HG02623 (cell line): Measurements from ENCODE around the gene TMEM108.
A peak's percentile ranks its signal among the peaks of the same experiment; 100 is the strongest.

Experiments used
- ATAC-seq: cut with Tn5 transposase; IDR thresholded peaks from one replicate; pipeline ENCODE4 v1.9.1; 2021; ENCODE audit warnings: moderate library complexity; ENCODE audit not compliant: unreplicated experiment

TMEM108 gene

DNA sequence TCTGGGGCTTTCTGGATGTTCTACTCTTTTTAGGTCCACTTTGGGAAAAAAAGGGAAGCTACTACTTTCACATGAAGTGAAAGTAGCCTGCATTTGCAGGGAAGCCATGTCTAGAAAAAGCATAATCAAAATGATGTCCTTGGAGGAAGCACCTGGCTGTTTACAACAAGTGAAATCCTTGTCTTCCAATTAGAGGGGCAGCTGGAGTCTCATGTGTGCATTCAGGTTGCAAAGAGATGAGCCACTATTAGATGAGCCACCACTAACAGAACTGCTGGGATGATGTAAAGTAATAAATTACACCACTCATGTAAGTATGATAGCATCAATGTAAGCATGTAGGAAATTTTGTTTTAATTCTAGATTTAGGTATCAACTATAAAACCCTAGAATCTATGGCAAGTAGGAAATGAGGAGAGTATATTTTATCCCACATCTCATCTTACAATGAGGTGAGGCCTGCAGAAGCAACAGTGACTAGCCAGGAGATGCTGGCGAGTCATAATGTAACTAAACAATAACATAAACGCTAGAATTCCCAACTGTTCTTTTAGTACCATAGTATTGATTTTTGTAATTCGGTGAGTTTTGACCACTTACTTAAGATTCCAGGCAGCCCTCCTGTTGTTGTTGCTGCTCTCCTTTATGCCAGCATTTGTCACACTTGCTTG lies 75.9 kb downstream of the TMEM108 start:
- ATAC-seq: no peak

- ATAC-seq: no peak
Measured at GRCh38 chr3:133115176-133115575, 77.0 kb downstream of the TMEM108 start.

DNA sequence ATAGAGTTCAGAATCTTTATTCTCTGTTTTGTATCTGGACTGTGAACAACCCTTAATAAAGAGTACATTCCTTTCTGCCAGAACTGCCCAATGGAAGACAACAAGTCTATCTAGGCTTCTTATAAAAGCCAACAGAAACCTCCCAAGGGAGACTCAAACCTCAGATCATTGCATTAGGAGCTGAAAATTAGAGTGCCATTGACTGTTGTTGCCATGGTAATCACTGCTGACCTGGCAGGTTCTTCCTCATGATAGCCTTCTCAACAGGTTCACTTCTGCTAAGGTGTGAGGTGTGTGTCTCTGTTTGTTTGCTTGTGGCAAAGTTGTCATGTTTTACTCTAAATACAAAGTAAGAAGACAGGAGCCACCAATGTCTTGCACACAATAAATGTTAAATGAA lies 79.2 kb downstream of the TMEM108 start:
- ATAC-seq: no peak

GRCh38 chr3:133119176-133119575 lies 81.0 kb downstream of the TMEM108 start:
- ATAC-seq: no peak

GRCh38 chr3:133121450-133121849 lies 83.3 kb downstream of the TMEM108 start:
- no peak for ATAC-seq

DNA sequence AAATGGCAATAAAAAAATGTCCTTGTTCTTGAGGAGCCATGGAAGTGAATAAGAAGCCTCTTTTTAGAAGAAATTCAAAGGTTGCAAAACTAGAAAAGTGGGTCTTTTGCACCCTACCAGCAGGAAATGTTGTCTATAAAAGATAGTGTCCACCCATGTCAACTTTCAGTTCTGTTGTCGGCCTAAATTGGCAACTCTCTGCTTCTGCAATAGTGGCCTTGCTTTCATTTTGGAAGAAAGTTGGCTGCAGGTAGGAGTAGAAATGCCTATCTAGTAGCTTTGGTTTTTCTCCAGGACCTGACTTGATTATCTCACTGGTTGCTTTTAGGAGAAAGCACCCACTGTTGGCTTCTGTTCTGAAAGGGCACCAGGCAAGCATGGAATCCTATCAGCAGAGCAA lies 85.4 kb downstream of the TMEM108 start:
- no peak for ATAC-seq

GRCh38 chr3:133124511-133124910 lies 86.3 kb downstream of the TMEM108 start:
- ATAC-seq: no peak

DNA sequence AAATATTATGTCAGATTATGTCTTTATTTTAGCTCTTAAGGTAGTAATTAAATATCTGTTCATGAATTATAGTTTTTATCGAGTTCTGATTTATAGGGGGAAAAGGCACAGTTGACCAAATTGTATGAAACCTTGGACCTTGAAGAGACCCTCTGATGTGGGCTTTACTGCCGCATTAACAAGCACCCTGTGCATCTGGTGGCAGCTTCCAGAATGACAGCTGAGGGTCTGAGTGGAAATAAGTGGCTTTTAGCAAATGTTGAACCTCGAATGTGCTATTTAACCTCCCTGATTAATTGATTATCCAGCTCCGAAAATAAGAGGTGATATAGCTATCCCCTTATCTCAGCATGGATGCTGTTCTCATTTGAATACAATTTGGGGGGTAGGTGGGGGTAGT lies 87.0 kb downstream of the TMEM108 start:
- ATAC-seq: no peak

- no peak for ATAC-seq
Measured at GRCh38 chr3:133125802-133126201, 87.6 kb downstream of the TMEM108 start.

- ATAC-seq: no peak
Measured at GRCh38 chr3:133127381-133127780, 89.2 kb downstream of the TMEM108 start.

- ATAC-seq: no peak
Measured at GRCh38 chr3:133130168-133130567, 92.0 kb downstream of the TMEM108 start.

DNA sequence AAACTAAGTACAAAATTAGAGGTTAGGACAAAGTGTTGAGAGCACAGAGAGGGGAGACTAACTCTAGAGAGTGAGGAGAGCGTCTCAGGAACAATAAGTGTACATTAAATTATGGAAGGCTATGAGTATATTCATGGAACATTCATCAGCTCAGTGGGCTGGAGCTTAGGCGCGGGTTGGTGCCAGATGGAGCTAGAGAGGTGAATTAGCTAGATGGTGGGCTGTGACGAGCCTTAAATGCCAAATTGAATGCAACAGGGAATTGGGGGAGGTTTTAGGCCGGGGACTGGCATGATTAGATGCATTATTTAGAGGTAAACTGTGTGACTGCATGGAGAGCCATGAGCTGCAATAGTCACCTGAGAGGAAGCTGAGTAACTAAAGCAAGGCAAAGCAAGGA lies 97.1 kb downstream of the TMEM108 start:
- ATAC-seq: no peak

- no peak for ATAC-seq
Measured at GRCh38 chr3:133136114-133137041, 98.2 kb downstream of the TMEM108 start.

- no peak for ATAC-seq
Measured at GRCh38 chr3:133137042-133137996, 99.1 kb downstream of the TMEM108 start.

- peak; percentile 90 for ATAC-seq
Measured at GRCh38 chr3:133138017-133138416, 99.8 kb downstream of the TMEM108 start.

GRCh38 chr3:133152056-133152455 lies 113.9 kb downstream of the TMEM108 start:
- no peak for ATAC-seq

DNA sequence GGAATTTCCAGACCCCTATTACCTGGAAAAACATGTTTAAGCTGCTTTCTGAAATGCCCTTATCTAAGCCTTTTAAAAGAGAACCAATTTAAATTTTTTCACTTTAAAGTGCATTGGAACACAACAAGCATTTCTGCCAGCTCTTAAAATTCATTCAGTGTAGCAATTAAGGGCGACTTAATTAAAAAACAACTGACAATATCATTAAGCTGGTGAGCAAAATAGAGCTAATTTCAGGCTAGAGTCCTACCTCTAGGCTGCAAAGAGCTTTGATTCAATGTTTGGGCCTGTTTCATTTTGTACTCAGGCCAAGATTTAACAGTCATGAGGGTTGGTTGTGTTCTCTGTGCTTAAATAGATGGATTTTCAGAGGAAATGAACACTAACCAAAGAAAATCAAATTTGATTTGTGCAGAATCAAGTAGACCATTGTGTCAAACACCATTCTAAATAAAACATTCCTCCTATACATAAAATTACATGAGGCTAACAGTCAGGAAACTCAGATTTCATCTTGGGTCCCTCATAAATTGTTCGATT lies 114.6 kb downstream of the TMEM108 start:
- ATAC-seq: no peak

DNA sequence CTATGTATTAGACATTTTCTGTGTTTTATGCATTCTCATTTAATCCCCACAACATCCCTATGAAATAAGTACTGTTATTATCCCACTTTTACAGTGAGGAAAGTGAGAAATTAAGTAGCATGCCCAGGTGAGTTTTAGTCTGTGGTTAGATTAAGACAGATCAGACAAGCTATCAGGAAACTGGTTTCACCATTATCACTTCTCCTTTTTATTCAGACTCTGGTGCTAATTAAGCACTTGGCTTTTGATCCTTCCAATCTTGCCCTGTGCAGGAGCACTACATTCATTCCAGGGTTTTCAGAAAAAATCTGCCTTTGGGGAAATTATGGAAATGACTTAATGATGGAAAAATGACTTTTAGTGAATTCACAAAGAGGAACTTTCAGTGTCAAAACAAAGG lies 115.2 kb downstream of the TMEM108 start:
- ATAC-seq: no peak

DNA sequence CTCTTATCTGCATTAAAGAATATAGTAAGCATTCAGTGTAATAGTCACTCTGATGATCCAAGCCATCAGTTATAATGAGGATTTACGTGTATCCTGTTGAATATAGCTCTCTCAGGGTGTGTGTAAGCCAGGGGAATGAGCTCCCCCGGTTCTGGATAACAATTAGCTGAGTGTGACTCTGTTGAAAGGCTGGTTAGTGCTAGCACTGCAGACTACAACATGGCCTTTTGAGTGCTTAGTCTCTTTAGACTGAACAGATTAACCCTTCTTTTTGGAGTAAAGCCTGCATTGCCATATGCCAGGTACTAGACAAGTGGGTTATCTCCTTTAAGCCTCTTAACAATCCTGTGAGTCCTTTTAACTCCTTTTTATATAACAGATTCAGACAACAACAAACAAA lies 119.5 kb downstream of the TMEM108 start:
- ATAC-seq: no peak

- no peak for ATAC-seq
Measured at GRCh38 chr3:133158686-133159085, 120.5 kb downstream of the TMEM108 start.
